Measurements from ENCODE around the gene SEMA6B. TPM values are rescaled to one million over a fixed set of nuclear protein-coding genes. Genes with fewer than 3 reads are reported as not detected.

SEMA6B gene
- total and polyA plus RNA-seq, 7 experiments from 2014 or later: 0.22 to 2.4 (median 2.1) TPM; not detected in 2

GRCh38 chr19:4502282-4503131 lies 57.0 kb downstream of the SEMA6B start:
- POLR2A ChIA-PET: interaction anchor here (0.6 kb wide), 1 partner anchor 19 kb away, joined by 3 read pairs; no protein-coding TSS in a partner anchor
- Histone ChIP-seq H3K27me3 (ENCODE audit: control insufficient read depth in 2 of 2, insufficient read depth in 2 of 2, low read length in 2 of 2) (no peaks in the 10 kb centered on the region), H3K27ac (ENCODE audit: low read depth, low read length) (no peak overlapping the region), H3K36me3 (ENCODE audit: control insufficient read depth in 2 of 3, insufficient read depth in 3 of 3, low read length in 3 of 3) (peaks cover 0 to 67% (median 9%) of the 10 kb centered on the region in 3 experiments), H3K9me3 (ENCODE audit: control insufficient read depth in 2 of 3, low read length in 3 of 3) (no peaks in the 10 kb centered on the region), H3K4me1 (ENCODE audit: control insufficient read depth in 2 of 2, insufficient read depth in 2 of 2, low read length in 2 of 2) (no peaks in the 10 kb centered on the region), H3K4me3 (ENCODE audit: low read length) (no peak overlapping the region)
- Mint-ChIP-seq H3K27ac (no peak overlapping the region), H3K36me3 (peaks cover 0 to 21% (median 7%) of the 10 kb centered on the region in 5 donors), H3K27me3 (no peaks in the 10 kb centered on the region), H3K4me1 (peaks cover 0 to 8% (median 0%) of the 10 kb centered on the region in 7 donors), H3K4me3 (no peak overlapping the region), H3K9me3 (no peaks in the 10 kb centered on the region)
- CTCF ChIA-PET: interaction anchor here (1.5 kb wide), 1 partner anchor 22 kb away, joined by 3 read pairs; no protein-coding TSS in a partner anchor
- intact Hi-C loops (cut with micrococcal nuclease): no loop called here
- no peak for DNase-seq
- ATAC-seq: no peak

- Histone ChIP-seq H3K27ac (ENCODE audit: low read depth, low read length) (no peak overlapping the region), H3K4me3 (ENCODE audit: low read length) (no peak overlapping the region), H3K36me3 (ENCODE audit: control insufficient read depth in 2 of 3, insufficient read depth in 3 of 3, low read length in 3 of 3) (peaks cover 0 to 71% (median 9%) of the 10 kb centered on the region in 3 experiments), H3K4me1 (ENCODE audit: control insufficient read depth in 2 of 2, insufficient read depth in 2 of 2, low read length in 2 of 2) (no peaks in the 10 kb centered on the region), H3K27me3 (ENCODE audit: control insufficient read depth in 2 of 2, insufficient read depth in 2 of 2, low read length in 2 of 2) (no peaks in the 10 kb centered on the region), H3K9me3 (ENCODE audit: control insufficient read depth in 2 of 3, low read length in 3 of 3) (no peaks in the 10 kb centered on the region)
- Mint-ChIP-seq H3K9me3 (no peaks in the 10 kb centered on the region), H3K4me1 (peaks cover 0 to 7% (median 0%) of the 10 kb centered on the region in 7 donors), H3K27ac (no peak overlapping the region), H3K27me3 (no peaks in the 10 kb centered on the region), H3K4me3 (no peak overlapping the region), H3K36me3 (peaks cover 0 to 21% (median 7%) of the 10 kb centered on the region in 5 donors)
- intact Hi-C loops (cut with micrococcal nuclease): no loop called here
- no peak for ATAC-seq
- no peak for DNase-seq
- POLR2A ChIA-PET: no interaction called here
- CTCF ChIA-PET: interaction anchor here (1.5 kb wide), 1 partner anchor 23 kb away, joined by 3 read pairs; no protein-coding TSS in a partner anchor
These were observed 57.8 kb downstream of the SEMA6B start for GRCh38 chr19:4501691-4502090.

GRCh38 chr19:4500841-4501591 lies 58.5 kb downstream of the SEMA6B start:
- no peaks in the 10 kb centered on the region for H3K27me3 ChIP-seq (ENCODE audit: control insufficient read depth in 2 of 2, insufficient read depth in 2 of 2, low read length in 2 of 2)
- H3K9me3 ChIP-seq (ENCODE audit: control insufficient read depth in 2 of 3, low read length in 3 of 3): no peaks in the 10 kb centered on the region
- H3K36me3 ChIP-seq (ENCODE audit: control insufficient read depth in 2 of 3, insufficient read depth in 3 of 3, low read length in 3 of 3): peaks cover 0 to 77% (median 9%) of the 10 kb centered on the region in 3 experiments
- CTCF ChIA-PET: no interaction called here
- H3K9me3 Mint-ChIP-seq: no peaks in the 10 kb centered on the region
- no peak overlapping the region for H3K27ac Mint-ChIP-seq
- no peaks in the 10 kb centered on the region for H3K27me3 Mint-ChIP-seq
- DNase-seq (no peak), ATAC-seq (no peak)
- H3K27ac ChIP-seq (ENCODE audit: low read depth, low read length): no peak overlapping the region
- H3K4me1 Mint-ChIP-seq: peaks cover 0 to 3% (median 0%) of the 10 kb centered on the region in 7 donors
- H3K36me3 Mint-ChIP-seq: peaks cover 0 to 17% (median 0%) of the 10 kb centered on the region in 5 donors
- H3K4me1 ChIP-seq (ENCODE audit: control insufficient read depth in 2 of 2, insufficient read depth in 2 of 2, low read length in 2 of 2): no peaks in the 10 kb centered on the region
- H3K4me3 Mint-ChIP-seq: no peak overlapping the region
- no peak overlapping the region for H3K4me3 ChIP-seq (ENCODE audit: low read length)
- intact Hi-C loops (cut with micrococcal nuclease): no loop called here
- POLR2A ChIA-PET: no interaction called here

- no peaks in the 10 kb centered on the region for H3K9me3 ChIP-seq (ENCODE audit: control insufficient read depth in 2 of 3, low read length in 3 of 3)
- H3K9me3 Mint-ChIP-seq: no peaks in the 10 kb centered on the region
- no peaks in the 10 kb centered on the region for H3K27me3 Mint-ChIP-seq
- no peak overlapping the region for H3K27ac Mint-ChIP-seq
- no peaks in the 10 kb centered on the region for H3K27me3 ChIP-seq (ENCODE audit: control insufficient read depth in 2 of 2, insufficient read depth in 2 of 2, low read length in 2 of 2)
- ATAC-seq (no peak), DNase-seq (no peak)
- H3K36me3 ChIP-seq (ENCODE audit: control insufficient read depth in 2 of 3, insufficient read depth in 3 of 3, low read length in 3 of 3): peaks cover 0 to 81% (median 9%) of the 10 kb centered on the region in 3 experiments
- H3K4me1 Mint-ChIP-seq: no peaks in the 10 kb centered on the region
- peaks cover 0 to 13% (median 3%) of the 10 kb centered on the region in 5 donors for H3K36me3 Mint-ChIP-seq
- H3K4me1 ChIP-seq (ENCODE audit: control insufficient read depth in 2 of 2, insufficient read depth in 2 of 2, low read length in 2 of 2): no peaks in the 10 kb centered on the region
- H3K4me3 Mint-ChIP-seq: no peak overlapping the region
- ChIA-PET CTCF (no interaction called here), POLR2A (no interaction called here)
- intact Hi-C loops (cut with micrococcal nuclease): no loop called here
- H3K27ac ChIP-seq (ENCODE audit: low read depth, low read length): no peak overlapping the region
- no peak overlapping the region for H3K4me3 ChIP-seq (ENCODE audit: low read length)
These were observed 59.6 kb downstream of the SEMA6B start for GRCh38 chr19:4499855-4500254.

GRCh38 chr19:4499318-4499717 lies 60.2 kb downstream of the SEMA6B start:
- Mint-ChIP-seq H3K27ac (no peak overlapping the region), H3K9me3 (no peaks in the 10 kb centered on the region), H3K4me3 (no peak overlapping the region), H3K4me1 (no peaks in the 10 kb centered on the region), H3K27me3 (no peaks in the 10 kb centered on the region), H3K36me3 (peaks cover 0 to 17% (median 3%) of the 10 kb centered on the region in 5 donors)
- ATAC-seq: no peak
- no peaks in the 10 kb centered on the region for H3K4me1 ChIP-seq (ENCODE audit: control insufficient read depth in 2 of 2, insufficient read depth in 2 of 2, low read length in 2 of 2)
- no peak overlapping the region for H3K4me3 ChIP-seq (ENCODE audit: low read length)
- intact Hi-C loops (cut with micrococcal nuclease): no loop called here
- peaks cover 0 to 83% (median 9%) of the 10 kb centered on the region in 3 experiments for H3K36me3 ChIP-seq (ENCODE audit: control insufficient read depth in 2 of 3, insufficient read depth in 3 of 3, low read length in 3 of 3)
- DNase-seq: no peak
- ChIA-PET POLR2A (no interaction called here), CTCF (no interaction called here)
- no peaks in the 10 kb centered on the region for H3K27me3 ChIP-seq (ENCODE audit: control insufficient read depth in 2 of 2, insufficient read depth in 2 of 2, low read length in 2 of 2)
- H3K9me3 ChIP-seq (ENCODE audit: control insufficient read depth in 2 of 3, low read length in 3 of 3): no peaks in the 10 kb centered on the region
- H3K27ac ChIP-seq (ENCODE audit: low read depth, low read length): no peak overlapping the region

- H3K9me3 Mint-ChIP-seq: no peaks in the 10 kb centered on the region
- Histone ChIP-seq H3K4me3 (ENCODE audit: low read length) (no peak overlapping the region), H3K4me1 (ENCODE audit: control insufficient read depth in 2 of 2, insufficient read depth in 2 of 2, low read length in 2 of 2) (no peaks in the 10 kb centered on the region), H3K36me3 (ENCODE audit: control insufficient read depth in 2 of 3, insufficient read depth in 3 of 3, low read length in 3 of 3) (peaks cover 0 to 84% (median 9%) of the 10 kb centered on the region in 3 experiments), H3K27ac (ENCODE audit: low read depth, low read length) (no peak overlapping the region), H3K9me3 (ENCODE audit: control insufficient read depth in 2 of 3, low read length in 3 of 3) (no peaks in the 10 kb centered on the region), H3K27me3 (ENCODE audit: control insufficient read depth in 2 of 2, insufficient read depth in 2 of 2, low read length in 2 of 2) (no peaks in the 10 kb centered on the region)
- intact Hi-C loops (cut with micrococcal nuclease): no loop called here
- peaks cover 0 to 17% (median 3%) of the 10 kb centered on the region in 5 donors for H3K36me3 Mint-ChIP-seq
- H3K27me3 Mint-ChIP-seq: no peaks in the 10 kb centered on the region
- no peak overlapping the region for H3K27ac Mint-ChIP-seq
- no peaks in the 10 kb centered on the region for H3K4me1 Mint-ChIP-seq
- CTCF ChIA-PET: no interaction called here
- ATAC-seq (no peak), DNase-seq (no peak)
- POLR2A ChIA-PET: no interaction called here
- no peak overlapping the region for H3K4me3 Mint-ChIP-seq
These were observed 60.8 kb downstream of the SEMA6B start for GRCh38 chr19:4498694-4499093.

Data from naive thymus-derived CD4-positive, alpha-beta T cell (primary cell).